Measurements from ENCODE around the gene TMEM255B. TPM values are rescaled to one million over a fixed set of nuclear protein-coding genes. Genes with fewer than 3 reads are reported as not detected.

Gene TMEM255B
- total RNA-seq, 1 experiment from 2014 or later, result 4.7 TPM

- H3K9me3 Mint-ChIP-seq, result peaks cover 10% of the 10 kb centered on the region
- H3K27ac Mint-ChIP-seq, result no peak overlapping the region
- POLR2A ChIA-PET, result interaction anchor here (0.6 kb wide), 1 partner anchor 160 kb away, joined by 3 read pairs; no protein-coding TSS in a partner anchor
- CTCF ChIA-PET, result no interaction called here
- ATAC-seq (no peak), DNase-seq (ENCODE audit: low spot score) (no peak)
- no peaks in the 10 kb centered on the region; the same call in 1 of the 2 replicates for H3K27me3 Mint-ChIP-seq (ENCODE audit: low read depth)
- no peak overlapping the region for H3K4me3 Mint-ChIP-seq
- no peaks in the 10 kb centered on the region; the same call in 1 of the 2 replicates for H3K36me3 Mint-ChIP-seq
- H3K4me1 Mint-ChIP-seq, result no peaks in the 10 kb centered on the region
- TF ChIP-seq ZMAT4 (CRISPR knock-in tag; IDR thresholded peaks at IDR 0.05), result no peak
- TF ChIP-seq ZBTB21 (CRISPR knock-in tag; IDR thresholded peaks at IDR 0.05; ENCODE audit: borderline replicate concordance), result no peak
- TF ChIP-seq NFE2L1 (CRISPR knock-in tag; IDR thresholded peaks at IDR 0.05), result 0 out of 2 replicates have a peak, but pooled peaks have one; percentile 43
Measured at GRCh38 chr13:113774177-113775107, 15.4 kb downstream of the TMEM255B start.

GRCh38 chr13:113775451-113776145, 16.6 kb downstream of the TMEM255B start:
- CTCF ChIA-PET, result no interaction called here
- Mint-ChIP-seq H3K4me1 (no peaks in the 10 kb centered on the region), H3K27me3 (ENCODE audit: low read depth) (no peaks in the 10 kb centered on the region; the same call in 1 of the 2 replicates), H3K9me3 (peaks cover 10% of the 10 kb centered on the region), H3K36me3 (no peaks in the 10 kb centered on the region; the same call in 1 of the 2 replicates), H3K27ac (no peak overlapping the region), H3K4me3 (no peak overlapping the region)
- ATAC-seq, result no peak
- POLR2A ChIA-PET, result no interaction called here
- DNase-seq (ENCODE audit: low spot score), result no peak
- TF ChIP-seq FOXJ3 (CRISPR knock-in tag; IDR thresholded peaks at IDR 0.05; ENCODE audit: borderline replicate concordance), result no peak
- TF ChIP-seq ZNF138 (CRISPR knock-in tag; conservative IDR thresholded peaks at IDR 0.05), result no peak
- no peak for TF ChIP-seq HMGA2 (CRISPR knock-in tag; IDR thresholded peaks at IDR 0.05)
- no peak for TF ChIP-seq FOXK1 (CRISPR knock-in tag; IDR thresholded peaks at IDR 0.05)

GRCh38 chr13:113776231-113777125, 17.5 kb downstream of the TMEM255B start:
- Mint-ChIP-seq H3K36me3 (no peaks in the 10 kb centered on the region; the same call in 1 of the 2 replicates), H3K4me3 (no peak overlapping the region), H3K27ac (no peak overlapping the region), H3K4me1 (no peaks in the 10 kb centered on the region), H3K27me3 (ENCODE audit: low read depth) (no peaks in the 10 kb centered on the region; the same call in 1 of the 2 replicates), H3K9me3 (peaks cover 10% of the 10 kb centered on the region)
- ATAC-seq (no peak), DNase-seq (ENCODE audit: low spot score) (no peak)
- POLR2A ChIA-PET, result no interaction called here
- TF ChIP-seq ATF3 (CRISPR knock-in tag; conservative IDR thresholded peaks at IDR 0.05), result 0 out of 2 replicates have a peak, but pooled peaks have one; percentile 31
- TF ChIP-seq ATF2 (CRISPR knock-in tag; IDR thresholded peaks at IDR 0.05; ENCODE audit: borderline replicate concordance, low read depth), result no peak
- CTCF ChIA-PET, result interaction anchor here (0.6 to 1.4 kb wide), 4 partner anchors 19 to 227 kb away, joined by 3 read pairs; no protein-coding TSS in a partner anchor

GRCh38 chr13:113777311-113778260, 18.6 kb downstream of the TMEM255B start:
- peak; percentile 81 for DNase-seq (ENCODE audit: low spot score)
- Mint-ChIP-seq H3K27me3 (ENCODE audit: low read depth) (no peaks in the 10 kb centered on the region; the same call in 1 of the 2 replicates), H3K4me1 (peaks cover 2% of the 10 kb centered on the region), H3K9me3 (peaks cover 2% of the 10 kb centered on the region), H3K36me3 (no peaks in the 10 kb centered on the region; the same call in 1 of the 2 replicates), H3K4me3 (no peak overlapping the region), H3K27ac (no peak overlapping the region)
- CTCF ChIA-PET, result interaction anchor here (0.6 to 1.4 kb wide), 5 partner anchors 18 to 228 kb away, joined by 3 to 4 read pairs (median 3); no protein-coding TSS in a partner anchor
- peak; percentile 97 for ATAC-seq
- POLR2A ChIA-PET, result no interaction called here
- TF ChIP-seq SP1 (CRISPR knock-in tag; conservative IDR thresholded peaks at IDR 0.05), result 0 out of 2 replicates have a peak, but pooled peaks have one; percentile 22
- TF ChIP-seq MAX (CRISPR knock-in tag; IDR thresholded peaks at IDR 0.05), result peak; percentile 92
- peak; percentile 54; the same call in 1 of the 2 replicates for TF ChIP-seq ZBTB43 (CRISPR knock-in tag; IDR thresholded peaks at IDR 0.05)
- peak; percentile 83; the same call in 1 of the 2 replicates for TF ChIP-seq FOXP4 (CRISPR knock-in tag; IDR thresholded peaks at IDR 0.05)
- 0 out of 2 replicates have a peak, but pooled peaks have one; percentile 26 for TF ChIP-seq TCF7 (CRISPR knock-in tag; IDR thresholded peaks at IDR 0.05; ENCODE audit: low read depth)
